DOHH2 (cell line): ENCODE data around the gene ACTA1.

Source experiments
- EZH2phosphoT487 ChIP-seq: fragments of 200-600 bp; sonication (generic); IDR thresholded peaks from 2 replicates; pipeline ENCODE4 v1.6.1; 2017; ENCODE audit warnings: borderline replicate concordance, mild to moderate bottlenecking, antibody characterized with exemption, low read length, moderate library complexity, mixed read lengths
- TF ChIP-seq, protein P1 (sequence below): fragments of 200-600 bp; sonication (generic); IDR thresholded peaks from one replicate; pipeline ENCODE4 v1.5.1; 2014; ENCODE audit warnings: antibody characterized with exemption, mild to moderate bottlenecking, low read depth, low read length; ENCODE audit not compliant: poor library complexity, severe bottlenecking

DNA sequence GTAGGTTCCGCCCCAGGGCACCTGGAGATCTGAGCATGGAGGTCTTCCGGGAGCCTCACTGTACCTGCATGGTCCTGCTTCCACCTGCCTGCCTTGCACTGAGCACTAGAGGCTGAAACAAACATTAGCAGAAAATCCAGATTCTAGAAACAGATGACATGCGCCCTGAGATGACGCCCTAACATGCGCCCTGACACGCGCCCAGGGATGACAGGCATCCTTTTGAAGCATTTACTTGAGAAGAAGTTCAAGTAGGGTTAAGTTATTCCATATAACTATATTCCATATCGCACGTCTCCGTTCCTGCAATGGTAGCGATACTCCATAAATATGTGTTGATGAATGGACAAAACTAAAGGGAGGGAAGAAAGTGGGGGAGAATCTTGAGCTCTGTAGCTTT is 13.7 kb downstream of the ACTA1 start:
- TF ChIP-seq, protein P1, sequence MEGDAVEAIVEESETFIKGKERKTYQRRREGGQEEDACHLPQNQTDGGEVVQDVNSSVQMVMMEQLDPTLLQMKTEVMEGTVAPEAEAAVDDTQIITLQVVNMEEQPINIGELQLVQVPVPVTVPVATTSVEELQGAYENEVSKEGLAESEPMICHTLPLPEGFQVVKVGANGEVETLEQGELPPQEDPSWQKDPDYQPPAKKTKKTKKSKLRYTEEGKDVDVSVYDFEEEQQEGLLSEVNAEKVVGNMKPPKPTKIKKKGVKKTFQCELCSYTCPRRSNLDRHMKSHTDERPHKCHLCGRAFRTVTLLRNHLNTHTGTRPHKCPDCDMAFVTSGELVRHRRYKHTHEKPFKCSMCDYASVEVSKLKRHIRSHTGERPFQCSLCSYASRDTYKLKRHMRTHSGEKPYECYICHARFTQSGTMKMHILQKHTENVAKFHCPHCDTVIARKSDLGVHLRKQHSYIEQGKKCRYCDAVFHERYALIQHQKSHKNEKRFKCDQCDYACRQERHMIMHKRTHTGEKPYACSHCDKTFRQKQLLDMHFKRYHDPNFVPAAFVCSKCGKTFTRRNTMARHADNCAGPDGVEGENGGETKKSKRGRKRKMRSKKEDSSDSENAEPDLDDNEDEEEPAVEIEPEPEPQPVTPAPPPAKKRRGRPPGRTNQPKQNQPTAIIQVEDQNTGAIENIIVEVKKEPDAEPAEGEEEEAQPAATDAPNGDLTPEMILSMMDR: no peak
- TF ChIP-seq EZH2phosphoT487: no peak
